Retinal pigment epithelial cell (primary cell): ENCODE data around the gene UBR2.
"Not testable (repeated sequence)": the region's sequence is repeated elsewhere in the genome, so short reads cannot be mapped to it uniquely, and the experiment has no call there.

Experiments used
- DNase-seq: peaks from one replicate; pipeline ENCODE4 v3.0.0-alpha.2; 2010; ENCODE audit warnings: low read depth
- H3K4me3 ChIP-seq: 2 replicates; pipeline ENCODE4 v1.5.1; 2011; ENCODE audit warnings: mild to moderate bottlenecking, low read length, control low read depth, moderate library complexity
- CTCF ChIP-seq: conservative IDR thresholded peaks from 2 replicates; pipeline ENCODE4 v1.5.1; 2011; ENCODE audit warnings: low read depth, low read length, control low read depth, inconsistent platforms

UBR2 gene

GRCh38 chr6:42693725-42694323 lies 130.0 kb downstream of the UBR2 start:
- DNase-seq = no peak
- no peak overlapping the region for H3K4me3 ChIP-seq
- no peak for TF ChIP-seq CTCF

GRCh38 chr6:42694586-42694985 lies 130.8 kb downstream of the UBR2 start:
- peak; percentile 31 for DNase-seq
- TF ChIP-seq CTCF = no peak
- H3K4me3 ChIP-seq = no peak overlapping the region

- TF ChIP-seq CTCF = no peak
- H3K4me3 ChIP-seq = no peak overlapping the region
- DNase-seq = no peak
Measured at GRCh38 chr6:42696526-42697267, 132.9 kb downstream of the UBR2 start.

- DNase-seq = no peak
- no peak overlapping the region for H3K4me3 ChIP-seq
- no peak for TF ChIP-seq CTCF
Measured at GRCh38 chr6:42697268-42697655, 133.4 kb downstream of the UBR2 start.

- no peak for TF ChIP-seq CTCF
- DNase-seq = no peak
- H3K4me3 ChIP-seq = no peak overlapping the region
Measured at GRCh38 chr6:42698217-42698616, 134.4 kb downstream of the UBR2 start.

GRCh38 chr6:42702200-42702599 lies 138.4 kb downstream of the UBR2 start:
- no peak for DNase-seq
- no peak overlapping the region for H3K4me3 ChIP-seq
- TF ChIP-seq CTCF = no peak

GRCh38 chr6:42702786-42703185 lies 139.0 kb downstream of the UBR2 start:
- not testable (repeated sequence) for DNase-seq, H3K4me3 ChIP-seq
